Measurements from ENCODE around the gene APPL2.

APPL2 gene

DNA sequence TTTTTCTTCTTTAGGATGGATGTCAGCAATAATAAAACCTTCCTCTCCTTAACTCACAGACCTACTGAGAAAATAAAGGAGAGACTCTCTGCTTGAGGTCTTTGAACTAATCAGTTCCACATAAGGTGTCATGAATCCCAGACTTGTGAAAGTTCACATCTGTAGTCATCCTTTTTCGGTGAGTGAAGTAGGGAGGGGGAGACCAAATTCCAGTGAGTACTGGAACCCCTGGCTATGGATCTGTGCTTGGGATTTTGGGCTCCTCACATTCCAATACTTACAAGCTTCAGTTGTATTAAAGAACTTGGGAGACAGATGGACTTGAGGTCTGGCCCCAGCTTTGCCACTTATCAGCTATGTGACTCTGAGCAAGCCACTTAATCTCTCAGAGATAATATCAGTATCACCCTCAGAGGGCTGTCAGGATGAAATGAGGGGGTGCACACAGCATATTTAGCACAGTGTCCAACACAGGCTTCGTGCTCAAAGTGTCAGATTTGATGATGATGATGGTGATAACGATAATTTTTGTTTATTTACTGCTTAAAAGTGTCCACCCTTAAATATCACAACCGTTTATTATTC, 34.8 kb upstream of the APPL2 start:
- DNase-seq (ENCODE audit: low read depth), result no peak
- no peak overlapping the region for H3K4me3 ChIP-seq (ENCODE audit: low read depth, low read length)
- TF ChIP-seq CTCF (IDR thresholded peaks at IDR 0.05; ENCODE audit: insufficient read depth, low read depth, low read length, missing control alignments), result no peak

- no peak overlapping the region for H3K4me3 ChIP-seq (ENCODE audit: low read depth, low read length)
- no peak for TF ChIP-seq CTCF (IDR thresholded peaks at IDR 0.05; ENCODE audit: insufficient read depth, low read depth, low read length, missing control alignments)
- DNase-seq (ENCODE audit: low read depth), result no peak
Observed at GRCh38 chr12:105267711-105268110, 31.7 kb upstream of the APPL2 start.

GRCh38 chr12:105264771-105265170, 28.8 kb upstream of the APPL2 start:
- DNase-seq (ENCODE audit: low read depth), result no peak
- TF ChIP-seq CTCF (IDR thresholded peaks at IDR 0.05; ENCODE audit: insufficient read depth, low read depth, low read length, missing control alignments), result no peak
- no peak overlapping the region for H3K4me3 ChIP-seq (ENCODE audit: low read depth, low read length)

GRCh38 chr12:105262461-105263184, 26.6 kb upstream of the APPL2 start:
- no peak for DNase-seq (ENCODE audit: low read depth)
- no peak for TF ChIP-seq CTCF (IDR thresholded peaks at IDR 0.05; ENCODE audit: insufficient read depth, low read depth, low read length, missing control alignments)
- H3K4me3 ChIP-seq (ENCODE audit: low read depth, low read length), result no peak overlapping the region

DNA sequence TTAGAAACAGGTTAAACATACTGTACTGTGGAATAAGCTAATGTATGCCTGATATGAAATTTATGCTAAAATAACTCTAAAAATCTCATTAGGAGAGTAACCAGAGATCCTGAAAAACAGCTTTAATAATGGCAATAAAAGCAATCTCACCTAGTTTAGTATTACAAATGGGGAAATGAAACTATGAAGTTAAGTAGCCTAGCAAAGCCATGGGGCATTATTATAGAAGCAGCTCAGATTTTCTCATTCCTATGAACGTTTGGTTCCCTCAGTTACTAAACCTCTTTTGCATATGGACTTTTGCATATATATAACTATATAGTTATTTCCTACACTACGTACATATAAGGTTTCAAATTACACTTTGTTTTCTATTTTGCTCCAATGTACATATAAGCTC, 25.0 kb upstream of the APPL2 start:
- H3K4me3 ChIP-seq (ENCODE audit: low read depth, low read length), result no peak overlapping the region
- no peak for TF ChIP-seq CTCF (IDR thresholded peaks at IDR 0.05; ENCODE audit: insufficient read depth, low read depth, low read length, missing control alignments)
- no peak for DNase-seq (ENCODE audit: low read depth)

GRCh38 chr12:105259226-105259625, 23.3 kb upstream of the APPL2 start:
- no peak for TF ChIP-seq CTCF (IDR thresholded peaks at IDR 0.05; ENCODE audit: insufficient read depth, low read depth, low read length, missing control alignments)
- H3K4me3 ChIP-seq (ENCODE audit: low read depth, low read length), result no peak overlapping the region
- no peak for DNase-seq (ENCODE audit: low read depth)

- no peak for TF ChIP-seq CTCF (IDR thresholded peaks at IDR 0.05; ENCODE audit: insufficient read depth, low read depth, low read length, missing control alignments)
- no peak for DNase-seq (ENCODE audit: low read depth)
Observed at GRCh38 chr12:105257321-105257728, 21.4 kb upstream of the APPL2 start.

More at GRCh38 chr12:105257321-105257728, 21.4 kb upstream of the APPL2 start:
- H3K4me3 ChIP-seq (ENCODE audit: low read depth, low read length), result no peak overlapping the region

Data from GM12865 (cell line).